H1 (cell line): ENCODE results near the gene ERO1B. TPM values are rescaled to one million over a fixed set of nuclear protein-coding genes. Genes with fewer than 3 reads are reported as not detected.

Experiments used
- JUND ChIP-seq: IDR thresholded peaks from 2 replicates; pipeline ENCODE4 v1.6.1; 2011; ENCODE audit warnings: mild to moderate bottlenecking, improper control_type of control experiment, low read length
- SIN3A ChIP-seq, 2 experiments: IDR thresholded peaks in 1 of 2; conservative IDR thresholded peaks in 1 of 2; 2 replicates each; pipeline ENCODE4 v1.6.1; 2011 to 2012; ENCODE audit warnings: low read length in 2 of 2, improper control_type of control experiment in 1 of 2, low read depth in 1 of 2, mild to moderate bottlenecking in 1 of 2
- ZNF274 ChIP-seq: IDR thresholded peaks from 2 replicates; pipeline ENCODE4 v1.7.0; 2012; ENCODE audit warnings: low read length, borderline replicate concordance; ENCODE audit errors: extremely low read depth
- polyA plus RNA-seq, 7 experiments: library from polyadenylated mRNA; depleted of rRNA in 3 of 7; stranded (reverse) in 5 of 7; unstranded in 2 of 7; fragments of >200 nt in 5 of 7; fragments of 200-250 nt in 2 of 7; gene quantifications; 1 replicate in 5 of 7; 2 replicates in 1 of 7; 4 replicates in 1 of 7; pipeline versions ENCODE4 v1.2.1 to v1.2.3, GENCODE V29; 2011 to 2013; ENCODE audit warnings: missing spikeins in 2 of 7, mixed read lengths in 2 of 7
- total RNA-seq: library from RNA; stranded (reverse); fragmentation: NEBNext Ultra II Directional; extraction: Animal tissue kit (Norgen Biotek cat#: 25700); gene quantifications from 2 replicates; pipeline ENCODE4 v1.2.1, GENCODE V29; 2021

The ERO1B gene
- total and polyA plus RNA-seq, 2 of the 8 experiments (the other 6 are each of a cell fraction or from before 2014, with no cell fraction given), result 0.74 to 5.6 TPM

DNA sequence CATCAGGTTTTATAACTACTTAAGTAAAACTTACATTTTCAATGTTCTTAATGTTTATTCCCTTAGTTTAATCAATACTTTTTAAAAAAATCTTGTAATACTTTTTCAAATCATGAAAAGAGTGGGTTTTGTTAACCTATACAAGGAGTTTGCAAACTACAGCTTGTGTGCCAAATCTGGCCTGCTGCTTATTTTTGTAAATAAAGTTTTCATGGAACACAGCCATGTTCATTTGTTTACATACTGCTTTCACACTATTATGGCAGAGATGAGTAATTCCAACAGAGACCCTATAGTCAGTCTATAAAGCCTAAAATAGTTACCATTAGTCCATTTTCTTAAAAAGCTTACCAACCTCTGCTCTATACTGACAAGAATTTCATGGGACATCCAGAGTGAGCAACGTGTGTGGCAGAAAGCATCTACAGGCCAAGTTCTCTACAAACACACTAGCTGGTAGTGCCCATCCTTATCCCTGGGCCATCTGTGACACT lies 42.6 kb downstream of the ERO1B start (continued):
- TF ChIP-seq ZNF274, result no peak
- TF ChIP-seq JUND, result no peak
- no peak for TF ChIP-seq SIN3A (conservative IDR thresholded peaks at IDR 0.05 in 1 of 2, IDR thresholded peaks at IDR 0.05 in 1 of 2; ENCODE audit: low read depth in 1 of 2, low read length in 2 of 2)
